ACC112 (cell line): ENCODE data around the gene AFF2.

Experiments used
- H2AFZ ChIP-seq: fragments of 200-600 bp; sonication (generic); one replicate; pipeline ENCODE4 v1.6.0; 2017; ENCODE audit warnings: antibody characterized with exemption, low read length; ENCODE audit not compliant: unreplicated experiment
- H3K27ac ChIP-seq: fragments of 200-600 bp; sonication (generic); 2 replicates; pipeline ENCODE4 v1.5.1; 2014; ENCODE audit warnings: low read depth, mild to moderate bottlenecking, antibody characterized with exemption, low read length, moderate library complexity
- H3K27me3 ChIP-seq: fragments of 200-600 bp; sonication (generic); 2 replicates; pipeline ENCODE4 v1.6.1; 2014; ENCODE audit warnings: mild to moderate bottlenecking, antibody characterized with exemption, low read length, moderate library complexity, mixed read lengths; ENCODE audit not compliant: insufficient read depth
- H3K36me3 ChIP-seq: fragments of 200-600 bp; sonication (generic); 2 replicates; pipeline ENCODE4 v1.6.1; 2016; ENCODE audit warnings: mild to moderate bottlenecking, antibody characterized with exemption, low read length, moderate library complexity, mixed read lengths; ENCODE audit not compliant: insufficient read depth
- H3K4me1 ChIP-seq: fragments of 200-600 bp; sonication (generic); one replicate; pipeline ENCODE4 v1.6.1; 2016; ENCODE audit warnings: low read length, mixed read lengths; ENCODE audit not compliant: insufficient read depth, unreplicated experiment, control insufficient read depth
- H3K4me3 ChIP-seq: fragments of 200-600 bp; sonication (generic); 2 replicates; pipeline ENCODE4 v1.5.1; 2014; ENCODE audit warnings: mild to moderate bottlenecking, low read depth, low read length
- H3K79me2 ChIP-seq: fragments of 200-600 bp; sonication (generic); one replicate; pipeline ENCODE4 v1.6.0; 2016; ENCODE audit warnings: low read length; ENCODE audit not compliant: control insufficient read depth, unreplicated experiment, insufficient read depth

Gene AFF2

DNA sequence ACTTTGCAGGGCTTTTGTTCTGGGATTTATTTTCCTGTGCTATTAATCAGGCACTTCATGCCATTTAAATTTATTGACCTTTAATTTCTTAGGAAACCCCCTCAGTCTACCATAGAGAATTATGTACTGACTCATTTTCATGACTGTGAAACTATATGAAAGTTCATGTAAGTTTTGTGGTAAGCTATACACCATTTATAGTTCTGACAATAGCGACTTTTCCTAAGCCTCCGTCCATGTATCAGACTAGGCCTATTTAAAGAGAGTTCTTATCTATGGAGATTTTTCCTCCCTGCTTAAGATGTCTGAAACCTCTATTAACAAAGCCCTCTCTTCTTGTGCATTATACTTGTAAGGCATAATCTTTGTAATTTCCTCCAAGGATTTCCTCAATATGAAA, 111.6 kb downstream of the AFF2 start:
- H3K4me1 ChIP-seq: no peaks in the 10 kb centered on the region
- H3K4me3 ChIP-seq: no peak overlapping the region
- no peak overlapping the region for H2AFZ ChIP-seq

DNA sequence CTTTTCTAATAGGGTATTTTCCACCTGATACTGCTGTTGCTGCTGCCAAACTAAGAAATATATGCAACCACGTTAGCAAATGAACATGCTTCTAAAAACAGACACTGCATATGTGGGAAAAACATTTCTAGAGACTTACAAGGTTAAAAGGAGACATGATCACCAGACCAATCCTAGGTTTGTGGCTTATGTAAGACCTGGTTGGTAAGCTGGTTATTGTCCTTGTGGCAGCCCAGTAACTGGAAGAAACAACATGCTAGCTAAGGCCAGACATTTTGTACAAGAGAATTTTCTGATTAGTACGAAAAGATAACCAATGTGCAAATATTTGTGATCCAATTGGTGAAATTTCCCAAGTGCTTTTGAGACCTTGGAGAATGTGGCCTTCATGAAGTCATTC, 112.0 kb downstream of the AFF2 start:
- no peaks in the 10 kb centered on the region for H3K79me2 ChIP-seq
- no peak overlapping the region for H3K27ac ChIP-seq
- H3K36me3 ChIP-seq: no peaks in the 10 kb centered on the region
- H3K4me1 ChIP-seq: no peaks in the 10 kb centered on the region
- H2AFZ ChIP-seq: no peak overlapping the region
- H3K27me3 ChIP-seq: no peaks in the 10 kb centered on the region
- H3K4me3 ChIP-seq: no peak overlapping the region

More for the DNA sequence above, 111.6 kb downstream of the AFF2 start:
- H3K36me3 ChIP-seq: no peaks in the 10 kb centered on the region
- no peaks in the 10 kb centered on the region for H3K79me2 ChIP-seq
- H3K27ac ChIP-seq: no peak overlapping the region
- no peaks in the 10 kb centered on the region for H3K27me3 ChIP-seq

DNA sequence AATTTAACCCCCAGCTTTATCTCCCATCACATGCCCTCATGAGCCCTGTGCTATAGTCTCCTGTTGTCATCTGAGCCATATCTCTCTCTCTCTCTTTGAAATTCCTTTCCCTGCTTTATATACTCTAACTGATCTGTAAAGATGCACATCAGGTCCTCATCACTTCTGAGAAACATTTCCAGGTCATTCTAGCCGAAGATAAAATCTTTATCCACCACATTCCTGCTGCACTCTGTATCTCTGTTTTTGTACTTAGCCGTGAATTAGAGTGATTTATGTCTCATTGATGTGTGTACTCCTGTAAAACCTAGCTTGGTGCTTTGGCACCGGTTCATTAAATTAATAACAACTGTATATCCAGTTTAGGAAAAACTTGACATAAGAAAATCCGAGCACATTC, 113.2 kb downstream of the AFF2 start:
- no peak overlapping the region for H2AFZ ChIP-seq
- H3K4me1 ChIP-seq: no peaks in the 10 kb centered on the region
- H3K36me3 ChIP-seq: no peaks in the 10 kb centered on the region
- H3K27me3 ChIP-seq: no peaks in the 10 kb centered on the region
- H3K79me2 ChIP-seq: no peaks in the 10 kb centered on the region
- H3K4me3 ChIP-seq: no peak overlapping the region
- H3K27ac ChIP-seq: no peak overlapping the region

DNA sequence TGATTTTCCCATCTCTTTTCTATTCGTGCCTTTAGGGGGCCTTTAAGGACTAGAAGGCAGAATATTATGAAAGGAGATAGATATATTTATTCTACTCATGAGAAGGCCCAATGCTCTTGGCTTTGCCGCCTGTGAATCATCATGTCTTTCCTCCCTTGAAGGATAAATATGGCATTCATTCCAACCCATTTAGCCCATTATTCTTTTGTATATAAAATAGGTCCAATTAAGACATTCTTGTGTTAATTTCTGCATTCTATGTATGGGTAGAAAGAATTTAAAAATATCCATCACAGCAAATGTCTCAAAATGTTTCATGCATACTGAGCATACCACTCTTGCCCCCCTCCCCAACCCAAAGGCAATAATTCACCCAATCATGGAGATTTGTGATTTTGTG, 115.1 kb downstream of the AFF2 start:
- H3K4me3 ChIP-seq: no peak overlapping the region
- H2AFZ ChIP-seq: no peak overlapping the region
- no peaks in the 10 kb centered on the region for H3K36me3 ChIP-seq
- H3K27ac ChIP-seq: no peak overlapping the region
- no peaks in the 10 kb centered on the region for H3K79me2 ChIP-seq
- H3K4me1 ChIP-seq: no peaks in the 10 kb centered on the region
- no peaks in the 10 kb centered on the region for H3K27me3 ChIP-seq

DNA sequence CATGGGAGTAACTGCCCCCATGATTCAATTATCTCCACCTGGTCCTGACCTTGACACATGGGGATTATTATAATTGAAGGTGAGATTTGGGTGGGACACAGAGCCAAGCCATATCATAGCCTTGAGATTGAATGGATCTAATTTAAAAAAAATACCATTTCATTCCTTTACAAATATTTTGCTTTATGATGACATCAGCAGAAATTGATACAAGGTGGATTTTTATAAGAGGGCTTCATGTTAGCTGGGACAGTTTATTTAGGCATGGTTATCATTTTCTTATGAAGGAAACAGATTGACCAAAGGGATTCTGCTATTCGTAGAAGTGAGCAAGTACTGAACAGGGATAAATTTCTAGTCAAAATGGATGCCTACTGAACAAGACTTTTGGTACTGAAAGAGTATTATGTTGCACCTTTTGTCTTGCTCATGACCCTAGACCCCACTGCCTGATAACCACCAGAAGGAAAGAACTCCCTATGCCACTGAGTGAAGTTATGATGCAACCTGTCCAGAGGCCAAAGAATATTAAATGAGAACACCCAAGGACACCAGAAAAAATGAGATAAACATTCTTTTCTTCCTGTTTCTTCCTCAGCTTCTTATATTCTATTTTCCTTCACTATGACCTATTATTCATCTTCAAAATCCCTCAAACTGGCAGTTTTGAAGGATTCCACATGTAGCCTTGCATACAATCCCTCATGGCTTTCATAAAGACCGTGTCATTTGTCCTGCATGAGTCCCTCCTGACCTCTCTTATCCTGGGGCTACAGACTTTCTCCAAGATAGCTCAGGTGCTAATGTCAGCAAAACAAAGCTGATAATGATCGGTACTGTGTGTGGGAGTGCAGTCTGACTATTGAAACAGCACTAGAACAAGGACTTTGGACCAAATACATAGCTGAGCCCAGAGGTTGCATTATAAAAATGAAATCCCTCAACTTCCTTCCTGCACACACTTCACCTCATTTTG, 118.3 kb downstream of the AFF2 start:
- H3K27ac ChIP-seq: no peak overlapping the region
- H3K79me2 ChIP-seq: no peaks in the 10 kb centered on the region
- H2AFZ ChIP-seq: no peak overlapping the region
- no peaks in the 10 kb centered on the region for H3K4me1 ChIP-seq
- no peaks in the 10 kb centered on the region for H3K27me3 ChIP-seq
- H3K36me3 ChIP-seq: no peaks in the 10 kb centered on the region
- H3K4me3 ChIP-seq: no peak overlapping the region

DNA sequence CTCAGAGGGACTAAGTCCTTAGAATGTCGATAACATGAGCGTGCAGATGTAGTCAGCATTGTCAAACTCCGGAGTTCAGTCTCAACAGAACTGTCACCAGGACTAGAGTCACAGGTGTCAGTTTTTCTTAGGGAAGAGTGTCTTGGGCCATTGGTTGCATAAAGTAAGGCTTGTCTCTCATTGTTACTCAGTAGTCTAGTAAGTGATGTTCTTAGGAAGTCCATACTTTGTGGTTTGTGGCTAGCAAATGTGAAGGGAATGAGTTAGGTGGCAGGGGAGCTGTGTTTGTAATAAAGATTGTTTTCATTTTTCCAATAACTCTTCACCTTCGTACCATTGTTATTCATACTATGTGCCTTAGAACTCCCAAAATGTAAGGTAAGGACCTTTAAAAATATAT, 119.6 kb downstream of the AFF2 start:
- H3K4me1 ChIP-seq: no peaks in the 10 kb centered on the region
- H3K79me2 ChIP-seq: no peaks in the 10 kb centered on the region
- H2AFZ ChIP-seq: no peak overlapping the region
- no peaks in the 10 kb centered on the region for H3K27me3 ChIP-seq
- H3K27ac ChIP-seq: no peak overlapping the region
- H3K4me3 ChIP-seq: no peak overlapping the region
- H3K36me3 ChIP-seq: no peaks in the 10 kb centered on the region

DNA sequence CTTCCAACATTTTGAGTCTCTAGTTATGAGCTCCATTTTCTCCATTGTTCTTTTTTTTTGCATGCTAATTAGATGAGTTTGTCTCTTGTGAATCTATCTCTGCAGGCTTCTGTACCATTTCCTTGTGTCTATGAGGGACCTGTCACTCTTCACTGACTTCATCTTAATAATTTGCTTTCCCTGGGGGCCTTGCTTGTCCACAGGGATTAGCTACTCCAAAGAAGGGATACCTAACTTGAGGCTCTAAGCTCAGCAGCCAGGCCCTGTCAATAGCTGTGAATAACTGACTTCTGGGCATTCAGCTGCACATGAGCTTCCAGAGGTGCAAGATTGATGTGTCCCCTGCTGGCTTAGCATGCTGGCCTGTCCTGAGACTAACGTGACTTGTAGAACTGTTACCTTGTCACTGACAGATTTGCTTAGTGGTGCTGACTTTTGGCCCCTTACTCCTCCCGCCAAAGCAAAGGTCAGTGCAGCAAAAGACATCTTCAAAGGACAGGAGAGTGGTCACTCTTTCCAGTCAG, 124.6 kb downstream of the AFF2 start:
- Histone ChIP-seq H3K4me3 (no peak overlapping the region), H3K79me2 (no peaks in the 10 kb centered on the region), H3K27me3 (no peaks in the 10 kb centered on the region)

DNA sequence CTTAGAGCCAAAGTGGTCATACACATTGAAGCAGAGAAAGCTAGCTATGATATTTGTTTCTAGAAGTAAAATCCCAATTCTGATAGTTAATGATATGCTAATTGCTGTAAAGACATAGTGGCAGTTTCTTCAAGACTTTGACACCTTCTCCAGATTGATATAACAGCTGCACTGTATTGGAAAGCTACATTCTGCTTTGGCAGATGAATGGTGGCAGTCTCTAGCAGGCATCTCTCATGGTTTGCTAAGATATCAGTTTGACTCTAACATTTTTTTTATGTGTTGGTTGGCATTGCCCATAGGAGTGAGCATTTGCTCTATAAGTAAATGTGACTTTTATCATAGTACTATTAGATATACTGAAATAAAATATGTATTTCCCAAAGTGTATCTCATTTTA, 128.2 kb downstream of the AFF2 start:
- no peaks in the 10 kb centered on the region for H3K79me2 ChIP-seq
- no peak overlapping the region for H3K4me3 ChIP-seq
- H3K4me1 ChIP-seq: no peaks in the 10 kb centered on the region
- no peak overlapping the region for H2AFZ ChIP-seq
- H3K27me3 ChIP-seq: no peaks in the 10 kb centered on the region
- H3K36me3 ChIP-seq: no peaks in the 10 kb centered on the region
- H3K27ac ChIP-seq: no peak overlapping the region

More for the DNA sequence above, 124.6 kb downstream of the AFF2 start:
- Histone ChIP-seq H2AFZ (no peak overlapping the region), H3K4me1 (no peaks in the 10 kb centered on the region), H3K27ac (no peak overlapping the region), H3K36me3 (no peaks in the 10 kb centered on the region)

DNA sequence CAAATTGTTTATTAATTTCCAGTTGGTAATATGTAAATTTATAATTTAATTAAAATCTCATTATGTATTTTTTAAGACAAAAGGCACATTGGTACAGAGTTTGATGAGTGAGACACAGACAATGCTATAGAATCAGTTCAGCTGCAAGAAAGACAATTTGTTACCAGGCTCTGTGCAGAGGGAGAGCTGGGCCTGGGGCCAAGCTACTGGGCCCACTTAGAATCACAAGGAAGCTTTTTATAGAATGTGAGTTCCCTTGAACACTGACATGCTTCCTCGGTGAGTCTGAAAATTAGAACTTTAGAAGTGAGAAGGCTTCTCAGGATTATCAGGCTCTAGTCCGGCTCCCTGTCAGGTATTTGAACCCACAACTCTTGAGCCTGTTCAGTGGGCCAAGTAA, 129.0 kb downstream of the AFF2 start:
- H3K4me1 ChIP-seq: no peaks in the 10 kb centered on the region
- no peaks in the 10 kb centered on the region for H3K36me3 ChIP-seq
- H3K4me3 ChIP-seq: no peak overlapping the region
- no peaks in the 10 kb centered on the region for H3K79me2 ChIP-seq
- H2AFZ ChIP-seq: no peak overlapping the region
- H3K27ac ChIP-seq: no peak overlapping the region
- no peaks in the 10 kb centered on the region for H3K27me3 ChIP-seq

DNA sequence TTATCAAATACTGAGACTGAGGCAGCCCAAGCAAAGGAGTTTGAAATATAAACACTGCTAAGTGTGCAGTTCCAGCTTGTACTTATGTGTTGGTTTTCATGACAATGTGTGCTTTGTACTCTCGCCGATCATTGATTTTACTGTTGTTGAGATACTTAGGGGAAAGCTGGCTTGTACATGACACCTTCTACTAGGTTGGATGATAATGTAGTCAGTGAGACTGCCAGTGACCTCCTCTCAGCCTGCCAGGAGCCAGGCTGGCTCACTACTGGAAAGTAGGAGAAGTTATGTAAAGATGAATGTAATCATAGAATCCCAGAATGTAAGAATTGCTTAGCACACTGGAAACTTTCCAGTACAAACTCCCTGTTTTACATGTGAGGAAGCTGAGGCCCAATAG, 132.0 kb downstream of the AFF2 start:
- H2AFZ ChIP-seq: no peak overlapping the region
- H3K27ac ChIP-seq: no peak overlapping the region
- H3K36me3 ChIP-seq: no peaks in the 10 kb centered on the region
- H3K4me1 ChIP-seq: no peaks in the 10 kb centered on the region
- no peaks in the 10 kb centered on the region for H3K79me2 ChIP-seq
- H3K4me3 ChIP-seq: no peak overlapping the region
- no peaks in the 10 kb centered on the region for H3K27me3 ChIP-seq
